Cardiac fibroblast (primary cell): Measurements from ENCODE around the gene PCMT1.
"Not testable (repeated sequence)": the region's sequence is repeated elsewhere in the genome, so short reads cannot be mapped to it uniquely, and the experiment has no call there.

Source experiments
- DNase-seq, 2 donors: peaks; one replicate each; pipeline versions ENCODE4 v3.0.0 to v3.0.0-alpha.2; 2010; ENCODE audit warnings: low read depth in 2 of 2
- H3K4me3 ChIP-seq, 2 donors: replicated peaks in 1 of 2; 1 replicate in 1 of 2; 2 replicates in 1 of 2; pipeline ENCODE4 v1.5.1; 2011; ENCODE audit warnings: low read depth in 2 of 2, low read length in 2 of 2, mild to moderate bottlenecking in 2 of 2, moderate library complexity in 1 of 2
- CTCF ChIP-seq: IDR thresholded peaks from one replicate; pipeline ENCODE4 v1.5.1; 2011; ENCODE audit warnings: low read depth, mild to moderate bottlenecking, low read length, inconsistent platforms

The PCMT1 gene

GRCh38 chr6:149750136-149750609, 632 bp downstream of the PCMT1 start:
- peak; percentile 47 to 54 for DNase-seq
- no peak for TF ChIP-seq CTCF
- H3K4me3 ChIP-seq = peak overlapping the region; percentile 98 to 99

- no peak for TF ChIP-seq CTCF
- peak overlapping the region in 1 of 2 donors; percentile 98 for H3K4me3 ChIP-seq
- DNase-seq = no peak
Measured at GRCh38 chr6:149751239-149751638, 1.7 kb downstream of the PCMT1 start.

GRCh38 chr6:149751920-149752319, 2.4 kb downstream of the PCMT1 start:
- DNase-seq, H3K4me3 ChIP-seq: not testable (repeated sequence)

GRCh38 chr6:149752600-149753373, 3.2 kb downstream of the PCMT1 start:
- DNase-seq = peak in 1 of 2 donors; percentile 22
- no peak for TF ChIP-seq CTCF
- H3K4me3 ChIP-seq = no peak overlapping the region

- H3K4me3 ChIP-seq, DNase-seq: not testable (repeated sequence)
Measured at GRCh38 chr6:149753374-149753637, 3.8 kb downstream of the PCMT1 start.

GRCh38 chr6:149754548-149754947, 5.0 kb downstream of the PCMT1 start:
- no peak overlapping the region for H3K4me3 ChIP-seq
- DNase-seq = no peak
- no peak for TF ChIP-seq CTCF

GRCh38 chr6:149755300-149756260, 6.0 kb downstream of the PCMT1 start:
- no peak overlapping the region for H3K4me3 ChIP-seq
- TF ChIP-seq CTCF = no peak
- DNase-seq = no peak
